CD14-positive monocyte (primary cell): Measurements from ENCODE around the gene DENND6B. TPM values are rescaled to one million over a fixed set of nuclear protein-coding genes. Genes with fewer than 3 reads are reported as not detected.

Experiments
- DNase-seq, 3 donors: peaks; one replicate each; pipeline ENCODE4 v3.0.0-alpha.2; 2011 to 2022
- H2AFZ ChIP-seq: 2 replicates; pipeline ENCODE4 v1.6.0; 2012; ENCODE audit warnings: mild to moderate bottlenecking, low read depth, low read length, inconsistent platforms; ENCODE audit not compliant: insufficient read depth, poor library complexity, severe bottlenecking
- H3K27ac ChIP-seq, 2 donors: 1 replicate in 1 of 2; 2 replicates in 1 of 2; pipeline ENCODE4 v1.5.1; 2012 to 2013; ENCODE audit warnings: low read length in 2 of 2, control low read depth in 1 of 2, inconsistent platforms in 1 of 2, low read depth in 1 of 2, mild to moderate bottlenecking in 1 of 2
- H3K27me3 ChIP-seq, 2 donors: one replicate each; pipeline versions ENCODE4 v1.6.0 to v1.6.1; 2011 to 2013; ENCODE audit warnings: low read length in 2 of 2; ENCODE audit not compliant: control insufficient read depth in 2 of 2, insufficient read depth in 2 of 2
- H3K36me3 ChIP-seq, 2 donors: replicated peaks in 1 of 2; 1 replicate in 1 of 2; 2 replicates in 1 of 2; pipeline versions ENCODE4 v1.5.1 to v1.6.1; 2012 to 2013; ENCODE audit warnings: low read length in 2 of 2, control low read depth in 1 of 2, inconsistent platforms in 1 of 2, mild to moderate bottlenecking in 1 of 2; ENCODE audit not compliant: insufficient read depth in 2 of 2, control insufficient read depth in 1 of 2
- H3K4me1 ChIP-seq, 2 donors: 1 replicate in 1 of 2; 2 replicates in 1 of 2; pipeline versions ENCODE4 v1.5.1 to v1.6.1; 2012 to 2013; ENCODE audit warnings: low read length in 2 of 2, control low read depth in 1 of 2, inconsistent platforms in 1 of 2, mild to moderate bottlenecking in 1 of 2, moderate library complexity in 1 of 2; ENCODE audit not compliant: insufficient read depth in 2 of 2, control insufficient read depth in 1 of 2
- H3K4me2 ChIP-seq: replicated peaks from 2 replicates; pipeline ENCODE3; 2012; ENCODE audit warnings: low read length, moderate library complexity, mild to moderate bottlenecking; ENCODE audit not compliant: poor library complexity, severe bottlenecking; ENCODE audit errors: extremely low read depth
- H3K4me3 ChIP-seq, 3 experiments: fragments of 200-600 bp in 1 of 3; sonication (generic) in 1 of 3; replicated peaks in 1 of 3; 1 replicate in 2 of 3; 2 replicates in 1 of 3; pipeline ENCODE4 v1.5.1; 2011 to 2013; ENCODE audit warnings: low read length in 3 of 3, mild to moderate bottlenecking in 3 of 3, control low read depth in 2 of 3, low read depth in 2 of 3, inconsistent platforms in 1 of 3, moderate library complexity in 1 of 3
- H3K79me2 ChIP-seq: 2 replicates; pipeline ENCODE4 v1.6.0; 2012; ENCODE audit warnings: mild to moderate bottlenecking, control low read depth, inconsistent platforms, low read length, moderate library complexity; ENCODE audit not compliant: insufficient read depth
- H3K9ac ChIP-seq: 2 replicates; pipeline ENCODE4 v1.6.0; 2017; ENCODE audit warnings: low read length, mild to moderate bottlenecking; ENCODE audit not compliant: insufficient read depth, poor library complexity, severe bottlenecking
- H3K9me3 ChIP-seq, 2 donors: replicated peaks in 1 of 2; 1 replicate in 1 of 2; 2 replicates in 1 of 2; pipeline versions ENCODE4 v1.5.1 to v1.6.1; 2012 to 2013; ENCODE audit warnings: low read length in 2 of 2, control low read depth in 1 of 2; ENCODE audit not compliant: control insufficient read depth in 1 of 2, insufficient read depth in 1 of 2
- H4K20me1 ChIP-seq: 2 replicates; pipeline ENCODE4 v1.6.0; 2012; ENCODE audit warnings: mild to moderate bottlenecking, low read length, control low read depth, moderate library complexity; ENCODE audit not compliant: insufficient read depth
- H3K27ac Mint-ChIP-seq, 7 donors: one replicate each; pipeline ENCODE4 v1.8.0; 2020; ENCODE audit warnings: mild to moderate bottlenecking in 7 of 7, mixed read lengths in 7 of 7, moderate library complexity in 6 of 7, inconsistent platforms in 2 of 7
- H3K27me3 Mint-ChIP-seq, 3 donors: one replicate each; pipeline ENCODE4 v1.8.0; 2021 to 2022; ENCODE audit warnings: low read depth in 3 of 3, mild to moderate bottlenecking in 3 of 3, mixed read lengths in 3 of 3, moderate library complexity in 3 of 3, inconsistent platforms in 1 of 3
- H3K36me3 Mint-ChIP-seq, 2 donors: one replicate each; pipeline ENCODE4 v1.8.0; 2020; ENCODE audit warnings: mixed read lengths in 2 of 2, inconsistent platforms in 1 of 2, mild to moderate bottlenecking in 1 of 2
- H3K4me1 Mint-ChIP-seq: one replicate; pipeline ENCODE4 v1.8.0; 2020; ENCODE audit warnings: mild to moderate bottlenecking, mixed read lengths
- H3K4me3 Mint-ChIP-seq, 2 donors: one replicate each; pipeline ENCODE4 v1.8.0; 2020; ENCODE audit warnings: mild to moderate bottlenecking in 2 of 2, mixed read lengths in 2 of 2, moderate library complexity in 1 of 2
- H3K9me3 Mint-ChIP-seq, 7 donors: one replicate each; pipeline ENCODE4 v1.8.0; 2020 to 2022; ENCODE audit warnings: mixed read lengths in 7 of 7, mild to moderate bottlenecking in 6 of 7, moderate library complexity in 6 of 7, inconsistent platforms in 2 of 7
- CTCF ChIP-seq: fragments of 200-600 bp; IDR thresholded peaks from one replicate; pipeline ENCODE4 v1.8.0; 2022; ENCODE audit warnings: antibody characterized with exemption, mild to moderate bottlenecking
- WGBS: methylation state at CpG from one replicate; pipeline ENCODE4 v1.1.5; 2013; ENCODE audit warnings: missing lambda C conversion rate; ENCODE audit not compliant: insufficient coverage; 5-methylcytosine and 5-hydroxymethylcytosine counted together
- intact Hi-C, 2 donors: fragments of 100-400 bp; cut with micrococcal nuclease; formaldehyde crosslinking; loops; one replicate each; pipeline versions ENCODE4 v1.15.0 to v1.15.1; 2023
- polyA plus RNA-seq, 3 donors: library from polyadenylated mRNA; depleted of rRNA in 1 of 3; unstranded in 2 of 3; stranded (reverse) in 1 of 3; fragments of 300-500 nt in 2 of 3; fragments of >200 nt in 1 of 3; fragmentation: Illumina TruSeq in 2 of 3; gene quantifications; 1 replicate in 2 of 3; 2 replicates in 1 of 3; pipeline ENCODE4 v1.2.3, GENCODE V29; 2012 to 2021

Gene DENND6B
- polyA plus RNA-seq, 3 donors = 1.7 to 10.6 (median 2.1) TPM

GRCh38 chr22:50303515-50303847 lies 23.3 kb downstream of the DENND6B start:
- peaks cover 52% of the 10 kb centered on the region for H3K4me1 Mint-ChIP-seq
- peaks cover 83% of the 10 kb centered on the region for H4K20me1 ChIP-seq

GRCh38 chr22:50302564-50302963 lies 24.2 kb downstream of the DENND6B start:
- H3K27me3 Mint-ChIP-seq = peaks cover 0 to 1% (median 0%) of the 10 kb centered on the region in 3 donors
- H3K9me3 Mint-ChIP-seq = peaks cover 0 to 2% (median 0%) of the 10 kb centered on the region in 7 donors
- H2AFZ ChIP-seq = no peak overlapping the region
- peaks cover 67 to 78% of the 10 kb centered on the region in 2 donors for H3K4me1 ChIP-seq
- H3K27me3 ChIP-seq = no peaks in the 10 kb centered on the region
- no peak for DNase-seq
- peaks cover 58% of the 10 kb centered on the region for H3K4me1 Mint-ChIP-seq
- H3K36me3 Mint-ChIP-seq = peaks cover 8 to 30% of the 10 kb centered on the region in 2 donors
- intact Hi-C loops = loop anchor here (2.0 to 10.0 kb wide), 3 partner anchors 14 to 338 kb away; partner anchors contain the start of genes PIM3 (in 1 of the 2) and TYMP (in 1 of the 2)
- H3K9ac ChIP-seq = peak overlapping the region; percentile 94
- peak overlapping the region; percentile 97 to 100 for H3K27ac ChIP-seq
- H3K27ac Mint-ChIP-seq = peak overlapping the region; percentile 99 to 100 (median 100)
- peak overlapping the region; percentile 96 for H3K4me3 Mint-ChIP-seq
- peaks cover 87% of the 10 kb centered on the region for H4K20me1 ChIP-seq
- H3K36me3 ChIP-seq = peaks cover 7 to 16% of the 10 kb centered on the region in 2 donors
- no peaks in the 10 kb centered on the region for H3K9me3 ChIP-seq
- H3K4me2 ChIP-seq = peak overlapping the region; percentile 93
- peak overlapping the region in 2 of 3 experiments; percentile 43 to 100 for H3K4me3 ChIP-seq
- H3K79me2 ChIP-seq = peaks cover 95% of the 10 kb centered on the region
- no peak for TF ChIP-seq CTCF
- WGBS = 52% methylated on average over 2 of the region's 5 CpGs

More at GRCh38 chr22:50303515-50303847, 23.3 kb downstream of the DENND6B start:
- Histone ChIP-seq H3K4me1 (peaks cover 67 to 78% of the 10 kb centered on the region in 2 donors), H3K27ac (peak overlapping the region; percentile 97 to 100), H3K9me3 (no peaks in the 10 kb centered on the region), H2AFZ (no peak overlapping the region), H3K27me3 (no peaks in the 10 kb centered on the region), H3K4me2 (peak overlapping the region; percentile 93), H3K9ac (peak overlapping the region; percentile 94), H3K36me3 (peaks cover 7 to 16% of the 10 kb centered on the region in 2 donors), H3K4me3 (peak overlapping the region; percentile 20 to 100 (median 43)), H3K79me2 (peaks cover 86% of the 10 kb centered on the region)
- peaks cover 0 to 1% (median 0%) of the 10 kb centered on the region in 3 donors for H3K27me3 Mint-ChIP-seq
- H3K4me3 Mint-ChIP-seq = peak overlapping the region; percentile 96
- peak overlapping the region; percentile 99 to 100 (median 100) for H3K27ac Mint-ChIP-seq
- H3K36me3 Mint-ChIP-seq = peaks cover 8 to 23% of the 10 kb centered on the region in 2 donors
- intact Hi-C loops = loop anchor here (1.0 to 10.0 kb wide), 4 partner anchors 13 to 339 kb away; partner anchors contain the start of genes DENND6B (in 1 of the 2), PIM3 (in 1 of the 2) and TYMP (in 1 of the 2)
- DNase-seq = no peak
- WGBS = 29% methylated on average over 7 of the region's 7 CpGs
- H3K9me3 Mint-ChIP-seq = peaks cover 0 to 2% (median 0%) of the 10 kb centered on the region in 7 donors
- no peak for TF ChIP-seq CTCF
